HG03095 (cell line): ENCODE data around the gene GNAT1.

Experiments used
- ATAC-seq: cut with Tn5 transposase; IDR thresholded peaks from one replicate; pipeline ENCODE4 v1.9.1; 2021; ENCODE audit warnings: moderate library complexity; ENCODE audit not compliant: unreplicated experiment

GNAT1 gene

DNA sequence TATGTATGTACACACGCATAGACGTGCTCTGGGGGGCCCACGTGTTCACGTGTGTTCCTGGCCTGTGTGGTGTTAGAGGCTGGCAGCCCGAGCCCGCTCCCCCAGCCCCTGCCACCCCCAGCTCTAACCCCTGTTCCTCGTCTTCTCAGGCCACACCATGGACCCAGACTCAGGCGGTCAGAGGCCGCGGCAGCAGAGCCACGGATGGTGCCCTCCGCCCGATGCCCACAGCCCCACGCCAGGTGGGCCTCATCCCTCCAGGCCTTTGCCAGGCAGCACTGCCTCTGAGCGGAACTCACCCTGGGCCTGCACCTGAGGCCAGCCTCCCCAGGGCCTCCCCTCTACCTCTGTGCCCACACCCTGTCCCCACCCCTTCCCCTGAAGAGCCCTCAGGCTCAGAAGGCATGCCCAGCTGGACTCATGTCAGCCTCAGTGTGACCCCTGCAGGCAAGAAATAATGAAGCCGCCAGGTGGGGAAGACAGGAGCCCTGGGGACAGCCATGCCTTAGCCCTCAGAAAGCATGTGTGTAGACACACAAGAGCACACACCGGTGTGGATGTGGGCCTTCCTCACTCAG is 16.4 kb upstream of the GNAT1 start:
- no peak for ATAC-seq

DNA sequence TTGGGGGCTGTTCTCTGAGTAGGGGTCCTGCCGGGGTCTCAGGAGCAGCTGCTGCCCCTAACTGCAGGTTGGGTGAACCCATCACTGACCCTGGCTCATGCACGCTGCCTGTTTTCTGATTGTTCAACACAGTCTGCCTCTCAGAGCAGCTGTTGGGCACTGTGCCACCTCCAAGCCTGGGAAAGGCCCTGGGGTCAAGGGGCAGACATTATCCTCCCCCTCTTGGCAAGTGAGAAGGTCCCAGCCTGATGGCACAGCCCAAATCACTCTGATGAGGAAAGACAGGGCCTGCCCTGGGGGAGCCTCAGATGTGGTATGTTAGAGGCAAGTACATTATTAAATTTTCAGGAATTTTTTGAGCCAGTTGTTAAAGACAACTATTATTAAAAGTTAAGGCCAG is 14.1 kb upstream of the GNAT1 start:
- no peak for ATAC-seq

DNA sequence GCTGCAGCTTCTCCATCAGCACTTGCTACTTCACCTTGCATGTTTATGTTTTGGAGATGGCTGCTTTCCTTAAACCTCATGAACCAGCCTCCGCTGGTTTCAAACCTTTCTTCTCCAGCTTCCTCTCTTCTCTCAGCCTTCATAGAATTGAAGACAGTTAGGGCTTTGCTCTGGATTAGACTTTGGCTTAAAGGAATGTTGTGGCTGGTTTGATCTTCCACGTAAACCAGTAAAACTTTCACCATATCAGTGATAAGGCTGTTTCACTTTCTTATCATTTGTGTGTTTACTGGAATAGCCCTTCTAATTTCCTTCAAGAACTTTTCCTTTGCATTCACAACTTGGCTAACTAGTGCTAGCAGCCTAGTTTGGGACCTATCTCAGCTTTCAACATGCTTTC is 11.7 kb upstream of the GNAT1 start:
- no peak for ATAC-seq

DNA sequence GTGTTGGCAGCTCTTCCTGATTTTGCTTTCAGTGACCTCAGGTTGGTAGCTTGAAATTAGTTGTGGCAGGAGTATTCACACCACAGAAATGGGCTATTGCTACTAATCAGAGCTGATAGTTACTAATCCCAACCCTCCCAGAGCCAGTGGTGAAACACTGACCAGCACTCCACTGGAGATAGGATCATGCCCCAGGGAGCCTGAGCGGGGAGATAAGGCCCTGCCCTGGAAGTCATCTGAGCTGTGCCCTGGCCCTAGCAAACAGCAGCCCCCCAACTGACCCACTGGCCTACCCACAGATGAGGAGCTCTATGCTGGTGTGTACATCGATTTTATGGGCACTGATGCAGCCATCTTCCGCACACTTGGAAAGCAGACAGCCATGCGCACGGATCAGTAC is 9.4 kb upstream of the GNAT1 start:
- ATAC-seq: no peak

DNA sequence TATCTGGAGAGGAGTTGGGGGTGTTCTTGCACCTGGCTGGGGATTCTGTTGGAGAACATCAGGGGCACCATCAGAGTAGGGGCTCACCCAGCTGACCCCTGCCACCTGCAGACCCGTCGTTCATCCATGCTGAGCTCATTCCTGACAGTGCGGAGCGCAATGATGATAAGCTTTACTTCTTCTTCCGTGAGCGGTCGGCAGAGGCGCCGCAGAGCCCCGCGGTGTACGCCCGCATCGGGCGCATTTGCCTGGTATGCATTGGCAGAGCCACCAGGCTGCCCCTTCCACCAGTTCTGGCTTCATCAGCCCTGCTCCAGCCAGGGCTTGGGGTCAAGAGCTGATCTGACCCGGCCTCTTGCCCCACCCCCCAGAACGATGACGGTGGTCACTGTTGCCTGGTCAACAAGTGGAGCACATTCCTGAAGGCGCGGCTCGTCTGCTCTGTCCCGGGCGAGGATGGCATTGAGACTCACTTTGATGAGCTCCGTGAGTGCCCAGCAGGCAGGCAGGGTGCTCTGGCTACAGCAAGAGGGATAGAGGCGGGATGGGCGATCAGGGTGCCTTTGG is 8.8 kb upstream of the GNAT1 start:
- no peak for ATAC-seq

DNA sequence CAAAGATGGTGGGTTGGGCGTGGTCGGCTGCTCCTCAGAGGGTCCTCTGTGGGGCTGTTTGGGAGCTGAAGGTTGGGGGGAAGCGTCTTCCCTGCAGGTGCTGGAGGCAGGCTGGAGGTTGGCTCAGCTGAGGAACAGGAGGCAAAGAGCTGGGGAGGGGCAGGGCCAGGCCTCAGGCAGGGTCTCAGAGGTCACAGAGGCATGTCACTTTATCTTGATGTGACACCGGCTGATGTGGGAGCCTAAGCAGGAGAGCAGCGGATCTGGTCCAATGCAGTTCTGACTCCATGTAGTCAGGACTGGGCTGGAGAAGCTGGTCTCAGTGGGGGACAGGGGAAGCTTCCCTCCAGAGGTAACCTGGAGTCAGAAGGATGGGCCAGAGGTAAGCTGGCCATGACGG is 7.7 kb upstream of the GNAT1 start:
- no peak for ATAC-seq

DNA sequence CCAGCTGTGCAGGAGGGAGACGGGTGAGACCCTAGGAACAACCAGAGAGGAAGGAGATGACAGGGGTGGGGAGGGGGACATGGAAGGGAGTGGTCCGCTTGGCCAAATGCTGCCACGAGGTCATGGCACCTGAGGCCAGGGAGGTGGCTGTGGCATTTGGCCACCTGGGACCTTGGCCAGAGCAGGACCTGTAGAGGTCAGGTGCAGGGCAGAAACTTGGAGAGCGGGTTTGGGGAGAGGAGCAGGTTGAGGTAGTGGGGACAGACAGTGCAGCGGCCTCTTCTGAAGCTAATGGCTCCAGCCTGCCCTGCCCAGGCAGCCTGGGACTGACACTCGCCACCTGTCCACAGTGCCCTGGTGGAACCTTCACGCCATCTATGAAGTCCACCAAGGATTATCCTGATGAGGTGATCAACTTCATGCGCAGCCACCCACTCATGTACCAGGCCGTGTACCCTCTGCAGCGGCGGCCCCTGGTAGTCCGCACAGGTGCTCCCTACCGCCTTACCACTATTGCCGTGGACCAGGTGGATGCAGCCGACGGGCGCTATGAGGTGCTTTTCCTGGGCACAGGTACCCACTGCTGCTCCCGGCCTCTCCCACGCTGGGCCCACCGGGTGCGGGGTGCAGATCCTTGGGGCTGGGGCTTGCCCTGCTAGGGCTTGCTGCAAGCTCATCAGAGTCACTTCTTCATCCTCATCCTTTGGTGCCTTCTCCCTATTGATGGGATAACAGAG is 7.0 kb upstream of the GNAT1 start:
- no peak for ATAC-seq

DNA sequence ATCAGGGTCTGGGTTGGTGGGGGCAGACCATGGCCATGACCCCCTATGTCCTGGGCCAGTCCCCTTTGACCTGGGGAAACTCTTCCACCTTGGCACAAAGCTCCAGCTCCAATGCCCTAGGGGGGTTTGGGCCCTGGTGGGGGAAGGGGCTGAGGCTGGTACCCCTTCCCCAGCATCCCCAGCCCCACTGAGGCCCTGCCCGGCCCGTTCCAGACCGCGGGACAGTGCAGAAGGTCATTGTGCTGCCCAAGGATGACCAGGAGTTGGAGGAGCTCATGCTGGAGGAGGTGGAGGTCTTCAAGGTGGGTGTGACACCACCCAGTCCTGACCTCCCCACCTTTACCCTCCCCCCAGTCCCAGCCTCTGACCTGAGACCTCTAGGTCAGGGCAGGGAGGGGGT is 6.2 kb upstream of the GNAT1 start:
- ATAC-seq: no peak

DNA sequence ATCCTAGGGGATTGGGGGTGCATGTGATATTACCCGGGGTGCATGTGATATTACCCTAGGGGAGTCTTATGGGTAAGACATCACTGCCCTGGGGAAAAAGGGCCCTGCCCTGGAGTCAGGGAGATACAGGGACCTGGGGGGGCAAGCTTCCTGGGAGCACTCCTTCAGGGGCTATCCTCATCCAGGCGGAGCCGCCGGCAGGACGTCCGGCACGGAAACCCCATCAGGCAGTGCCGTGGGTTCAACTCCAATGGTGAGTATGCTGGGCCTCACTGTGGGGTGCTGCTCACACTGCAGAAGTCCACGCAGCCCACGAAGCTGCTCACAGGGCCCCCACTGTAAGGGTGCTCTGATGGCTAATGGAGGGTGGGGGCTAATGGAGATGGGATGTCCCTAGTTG is 5.3 kb upstream of the GNAT1 start:
- ATAC-seq: no peak

DNA sequence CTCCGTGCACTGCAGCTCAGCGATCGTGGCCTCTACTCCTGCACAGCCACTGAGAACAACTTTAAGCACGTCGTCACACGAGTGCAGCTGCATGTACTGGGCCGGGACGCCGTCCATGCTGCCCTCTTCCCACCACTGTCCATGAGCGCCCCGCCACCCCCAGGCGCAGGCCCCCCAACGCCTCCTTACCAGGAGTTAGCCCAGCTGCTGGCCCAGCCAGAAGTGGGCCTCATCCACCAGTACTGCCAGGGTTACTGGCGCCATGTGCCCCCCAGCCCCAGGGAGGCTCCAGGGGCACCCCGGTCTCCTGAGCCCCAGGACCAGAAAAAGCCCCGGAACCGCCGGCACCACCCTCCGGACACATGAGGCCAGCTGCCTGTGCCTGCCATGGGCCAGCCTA is 3.7 kb upstream of the GNAT1 start:
- no peak for ATAC-seq

DNA sequence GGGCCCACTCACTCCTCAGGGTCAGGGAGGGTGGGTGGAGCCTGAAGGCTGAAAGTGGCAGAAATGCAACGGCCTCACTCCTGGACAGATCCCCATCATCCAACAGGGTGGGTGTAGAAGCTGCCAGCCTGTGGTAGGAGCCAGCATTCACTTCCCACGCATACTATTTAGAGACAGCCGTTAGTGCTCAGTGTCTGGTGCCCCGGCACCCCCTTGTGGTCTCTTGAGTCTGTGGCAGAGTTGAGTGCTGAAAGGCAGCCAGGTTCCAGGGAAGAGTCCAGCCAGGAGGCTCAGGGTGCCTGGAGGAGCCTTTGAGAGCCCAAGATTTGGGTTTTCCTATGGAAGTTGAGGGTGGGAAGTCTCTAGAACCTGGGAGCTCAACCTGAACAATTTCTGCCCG is 2.1 kb upstream of the GNAT1 start:
- ATAC-seq: no peak

DNA sequence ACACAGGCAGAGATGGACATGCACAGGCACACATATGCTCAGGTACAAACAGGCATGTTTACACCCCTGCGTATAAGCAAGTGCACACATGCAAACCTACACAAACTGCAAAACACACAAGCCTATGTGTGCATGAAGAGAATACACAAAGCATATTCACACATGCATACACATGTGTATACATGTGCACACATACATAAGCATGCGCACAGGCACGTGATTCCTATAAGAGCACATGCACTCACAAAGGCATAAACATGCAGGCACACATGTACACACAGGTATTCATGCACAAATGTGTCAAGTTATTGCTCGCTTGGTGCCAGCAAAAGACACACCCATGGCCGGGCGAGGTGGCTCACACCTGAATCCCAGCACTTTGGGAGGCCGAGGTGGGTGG is 1.4 kb upstream of the GNAT1 start:
- ATAC-seq: no peak

DNA sequence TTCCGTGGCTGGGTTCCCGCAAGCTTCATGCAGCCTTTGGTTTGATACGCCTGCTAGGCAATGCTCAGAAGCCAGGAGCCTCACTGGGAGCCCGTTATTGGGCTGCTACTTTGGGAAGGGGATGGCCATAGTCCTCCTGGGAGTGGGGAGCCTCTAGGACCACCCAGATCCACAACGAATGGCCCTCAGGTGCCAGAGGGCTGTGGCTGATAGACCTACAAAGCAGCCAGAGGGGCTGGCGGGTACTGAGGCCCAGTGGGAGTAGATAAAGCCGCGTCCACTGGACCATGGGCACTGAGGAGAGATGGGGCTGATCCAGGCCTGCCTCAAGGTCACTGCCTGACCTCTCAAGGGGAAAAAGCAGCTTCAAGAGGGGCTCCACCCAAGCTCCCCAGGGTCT is 714 bp downstream of the GNAT1 start:
- ATAC-seq: no peak

DNA sequence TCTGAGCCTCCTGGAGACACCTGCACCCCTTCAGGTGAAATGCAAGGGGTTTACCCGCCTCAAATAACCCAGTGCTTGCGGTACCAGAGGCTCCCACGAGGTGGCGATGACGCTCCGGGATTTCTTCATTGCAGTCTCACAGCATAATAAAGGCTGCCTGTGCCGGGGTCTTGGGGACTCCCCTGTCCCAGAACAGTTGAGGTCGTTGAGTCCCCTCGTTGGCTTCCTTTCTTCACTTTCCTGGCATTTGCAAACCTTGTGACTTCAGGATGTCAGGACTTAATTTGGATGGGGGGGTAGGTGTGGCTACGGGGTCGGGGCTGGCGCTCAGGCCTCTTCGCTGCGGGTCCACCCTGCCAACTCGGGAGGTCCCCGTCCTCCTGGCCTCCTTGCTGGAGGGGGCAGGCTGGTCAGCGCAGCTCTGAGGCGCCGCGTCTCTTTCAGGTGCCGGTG is 1.3 kb downstream of the GNAT1 start:
- no peak for ATAC-seq

DNA sequence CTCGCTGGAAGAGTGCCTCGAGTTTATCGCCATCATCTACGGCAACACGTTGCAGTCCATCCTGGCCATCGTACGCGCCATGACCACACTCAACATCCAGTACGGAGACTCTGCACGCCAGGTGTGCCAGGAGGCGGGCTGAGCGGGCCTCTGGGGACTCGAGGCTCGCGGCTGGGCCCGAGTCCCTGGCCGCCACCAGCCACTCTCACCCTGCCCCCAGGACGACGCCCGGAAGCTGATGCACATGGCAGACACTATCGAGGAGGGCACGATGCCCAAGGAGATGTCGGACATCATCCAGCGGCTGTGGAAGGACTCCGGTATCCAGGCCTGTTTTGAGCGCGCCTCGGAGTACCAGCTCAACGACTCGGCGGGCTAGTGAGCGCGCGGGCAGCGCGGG is 1.9 kb downstream of the GNAT1 start:
- no peak for ATAC-seq

DNA sequence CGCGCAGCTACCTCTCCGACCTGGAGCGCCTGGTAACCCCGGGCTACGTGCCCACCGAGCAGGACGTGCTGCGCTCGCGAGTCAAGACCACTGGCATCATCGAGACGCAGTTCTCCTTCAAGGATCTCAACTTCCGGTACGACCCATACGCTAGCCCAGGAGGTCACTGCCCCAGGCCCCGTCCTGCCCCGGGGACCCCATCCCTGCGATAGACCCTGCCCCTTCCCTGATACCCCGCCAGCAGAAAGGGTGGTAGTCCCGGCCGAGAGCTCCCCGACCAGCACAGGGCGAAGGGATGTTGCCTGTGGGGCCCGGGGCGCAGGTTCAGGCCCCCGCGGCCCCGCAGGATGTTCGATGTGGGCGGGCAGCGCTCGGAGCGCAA is 2.3 kb downstream of the GNAT1 start:
- no peak for ATAC-seq

DNA sequence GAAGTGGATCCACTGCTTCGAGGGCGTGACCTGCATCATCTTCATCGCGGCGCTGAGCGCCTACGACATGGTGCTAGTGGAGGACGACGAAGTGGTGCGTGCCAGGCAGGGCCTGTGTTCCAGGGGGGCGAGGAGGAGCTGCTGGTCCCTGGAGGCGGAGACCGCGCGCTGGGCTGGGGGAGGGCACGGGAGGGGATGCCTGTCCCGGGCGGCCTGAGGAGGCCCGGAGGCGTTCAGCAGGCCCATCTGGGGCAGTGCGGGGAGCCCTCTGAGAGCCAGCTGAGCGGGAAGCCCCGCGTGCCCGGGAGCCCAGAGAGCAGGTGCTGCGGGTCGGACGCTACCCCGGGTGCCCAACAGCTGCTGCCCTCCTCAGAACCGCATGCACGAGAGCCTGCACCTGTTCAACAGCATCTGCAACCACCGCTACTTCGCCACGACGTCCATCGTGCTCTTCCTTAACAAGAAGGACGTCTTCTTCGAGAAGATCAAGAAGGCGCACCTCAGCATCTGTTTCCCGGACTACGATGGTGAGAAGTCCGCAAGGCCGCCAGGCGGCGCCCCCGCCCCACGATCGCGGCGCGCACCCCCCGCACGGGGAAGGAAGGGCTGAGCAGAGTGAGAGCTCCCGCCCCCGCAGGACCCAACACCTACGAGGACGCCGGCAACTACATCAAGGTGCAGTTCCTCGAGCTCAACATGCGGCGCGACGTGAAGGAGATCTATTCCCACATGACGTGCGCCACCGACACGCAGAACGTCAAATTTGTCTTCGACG is 2.9 kb downstream of the GNAT1 start:
- no peak for ATAC-seq

DNA sequence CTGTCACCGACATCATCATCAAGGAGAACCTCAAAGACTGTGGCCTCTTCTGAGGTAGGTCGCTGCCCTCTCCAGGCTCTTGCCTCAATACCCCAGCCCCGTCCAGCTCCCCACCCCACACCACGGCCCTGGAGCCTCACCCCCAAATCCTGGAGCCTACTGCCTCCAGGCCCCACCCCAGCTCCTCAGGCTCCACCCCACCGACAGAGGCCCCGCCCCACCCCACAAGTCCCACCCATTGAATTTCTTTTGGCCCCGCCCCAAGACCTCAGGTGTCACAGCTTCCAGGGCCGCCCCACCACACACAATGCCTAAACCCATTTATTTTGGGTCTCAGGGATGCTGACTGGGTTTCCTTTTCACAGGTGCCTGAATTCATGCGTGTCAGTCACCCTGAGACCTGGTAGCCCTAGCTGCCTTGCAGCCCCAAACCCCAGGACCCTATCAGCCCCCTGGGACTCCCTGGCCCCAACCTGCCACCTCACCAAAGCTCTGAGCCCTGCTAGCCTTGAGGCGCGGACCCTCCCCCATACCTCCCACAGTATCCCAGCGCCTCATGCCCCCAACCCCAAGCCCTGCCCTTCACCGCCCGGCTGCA is 3.6 kb downstream of the GNAT1 start:
- ATAC-seq: no peak

DNA sequence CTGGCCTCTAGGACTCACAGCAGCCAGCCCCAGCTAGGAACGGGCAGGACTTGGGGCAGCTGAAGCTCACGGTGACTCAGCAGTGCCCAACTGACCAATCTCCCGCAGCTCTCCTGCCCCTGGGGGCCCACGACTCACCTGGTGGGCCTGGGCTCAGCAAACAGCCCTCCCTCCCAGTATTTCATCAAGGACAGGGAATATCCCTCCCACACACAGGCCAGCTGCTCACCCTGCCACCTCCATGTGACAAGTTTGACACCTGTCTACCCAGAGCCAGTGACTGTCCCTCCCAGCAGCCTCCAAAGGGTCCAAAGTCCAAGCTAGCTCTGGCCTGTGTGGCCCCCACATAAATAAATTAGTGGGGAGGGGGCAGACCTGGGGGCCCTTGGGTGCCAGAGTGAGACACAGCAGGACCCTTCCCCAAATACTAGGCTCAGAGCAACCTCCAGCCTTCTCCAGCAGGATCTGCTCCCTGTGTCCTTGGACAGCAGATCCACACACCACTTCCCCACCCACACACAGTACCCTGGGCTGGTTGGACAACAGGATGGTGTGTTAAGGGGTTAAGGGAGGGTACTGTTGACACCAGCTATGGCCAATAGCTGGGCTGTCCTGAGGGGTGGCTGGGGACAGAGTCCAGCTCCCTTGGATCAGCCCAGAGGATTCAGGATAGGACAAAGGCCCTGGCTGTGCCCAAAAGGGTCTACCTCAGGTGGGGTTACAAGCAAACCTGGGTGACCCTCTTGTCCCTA is 4.3 kb downstream of the GNAT1 start:
- ATAC-seq: no peak

DNA sequence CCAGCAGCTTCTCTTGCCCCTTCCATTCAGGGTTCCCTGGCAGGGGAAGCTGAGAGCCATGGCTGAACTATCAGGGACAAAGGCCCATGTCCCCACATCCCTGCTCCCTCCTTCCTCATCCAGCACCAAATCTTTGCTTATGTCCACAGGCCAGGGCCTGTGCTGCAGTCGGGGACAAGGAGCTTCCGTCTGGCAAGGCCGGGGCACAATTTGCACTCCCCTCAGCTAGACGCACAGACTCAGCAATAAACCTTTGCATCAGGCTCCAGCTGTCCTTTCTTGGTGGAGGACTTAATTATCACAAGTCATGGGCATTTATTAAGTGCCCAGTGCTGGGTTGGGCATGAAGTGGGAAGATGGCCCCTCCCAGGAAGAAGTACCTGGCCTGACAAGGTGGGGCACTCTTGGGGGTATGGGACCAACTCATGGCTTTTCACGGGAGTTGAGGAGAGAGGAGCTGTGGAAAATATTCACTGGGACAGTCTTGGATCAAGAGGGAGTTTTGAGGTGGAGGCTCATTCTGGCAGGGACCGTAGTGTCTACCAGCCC is 4.9 kb downstream of the GNAT1 start:
- no peak for ATAC-seq
